HepG2 (cell line): ENCODE results near the gene ZER1. TPM values are rescaled to one million over a fixed set of nuclear protein-coding genes. Genes with fewer than 3 reads are reported as not detected.

Experiments used
- ATAC-seq: fragments of 200-7000 bp; cut with Tn5 transposase; 3 replicates; pipeline ENCODE4 v1.9.1; 2020; ENCODE audit warnings: mild to moderate bottlenecking, moderate library complexity
- BruUV-seq: library from RNA; stranded (reverse); fragments of 400-500 nt; replicated peaks from 2 replicates; lab custom pipeline; 2021; lab: Mats Ljungman, UMichigan
- CTCF ChIA-PET: fragments of 300-600 bp; formaldehyde crosslinking; extraction: SDS; loops from one replicate; lab custom pipeline; 2021; ENCODE audit warnings: low total read pairs, inconsistent platforms, low intra/inter-chr PET ratio; lab: Yijun Ruan, JAX
- POLR2A ChIA-PET: fragments of 350-600 bp; sonication (Branson Sonifier 250); formaldehyde crosslinking; loops from one replicate; lab custom pipeline; 2020; ENCODE audit warnings: antibody characterized with exemption, inconsistent platforms; lab: Yijun Ruan, JAX
- DNase-seq: peaks from one replicate; pipeline ENCODE4 v3.0.0-alpha.2; 2015; ENCODE audit warnings: low spot score
- FAIRE-seq: peaks from 3 replicates; lab custom pipeline; 2011; peaks lifted over from hg19 to GRCh38; lab: Jason Lieb, UNC
- H2AFZ ChIP-seq: one replicate; pipeline ENCODE4 v1.6.1; 2011; ENCODE audit warnings: low read length, inconsistent platforms
- H3K27ac ChIP-seq: fragments of 300-600 bp; 3 replicates; pipeline ENCODE4 v1.8.0; 2011; ENCODE audit warnings: mixed run types, mild to moderate bottlenecking, mixed read lengths, low read length, inconsistent platforms; ENCODE audit not compliant: insufficient read depth; ENCODE audit errors: extremely low read length
- H3K27me3 ChIP-seq, 2 experiments: fragments of 200-600 bp in 1 of 2; 2 replicates in 1 of 2; 3 replicates in 1 of 2; pipeline versions ENCODE4 v1.6.0 to v1.8.0; 2011; ENCODE audit warnings: low read length in 2 of 2, mild to moderate bottlenecking in 2 of 2, moderate library complexity in 2 of 2, inconsistent platforms in 1 of 2; ENCODE audit not compliant: insufficient read depth in 2 of 2, control insufficient read depth in 1 of 2
- H3K36me3 ChIP-seq, 2 experiments: fragments of 200-600 bp in 1 of 2; replicated peaks in 1 of 2; 2 replicates in 1 of 2; 3 replicates in 1 of 2; pipeline versions ENCODE4 v1.5.1 to v1.8.0; 2011; ENCODE audit warnings: low read length in 2 of 2, inconsistent platforms in 1 of 2; ENCODE audit not compliant: insufficient read depth in 2 of 2, control insufficient read depth in 1 of 2
- H3K4me1 ChIP-seq: 2 replicates; pipeline ENCODE4 v1.5.1; 2012; ENCODE audit warnings: low read length, inconsistent platforms; ENCODE audit not compliant: insufficient read depth
- H3K4me2 ChIP-seq: 2 replicates; pipeline ENCODE4 v1.6.0; 2011; ENCODE audit warnings: low read depth, low read length, inconsistent platforms
- H3K4me3 ChIP-seq, 3 experiments: fragments of 200-600 bp in 1 of 3; sonication (generic), shearing (Covaris generic) in 1 of 3; replicated peaks in 1 of 3; 2 replicates each; pipeline ENCODE4 v1.5.1; 2011 to 2016; ENCODE audit warnings: low read length in 3 of 3, inconsistent platforms in 2 of 3, low read depth in 2 of 3, mild to moderate bottlenecking in 2 of 3, control low read depth in 1 of 3, mixed read lengths in 1 of 3; ENCODE audit not compliant: insufficient read depth in 1 of 3
- H3K79me2 ChIP-seq: one replicate; pipeline ENCODE4 v1.6.1; 2011; ENCODE audit warnings: low read length, inconsistent platforms; ENCODE audit not compliant: insufficient read depth
- H3K9ac ChIP-seq: 2 replicates; pipeline ENCODE4 v1.6.0; 2011; ENCODE audit warnings: mild to moderate bottlenecking, low read depth, low read length, inconsistent platforms; ENCODE audit not compliant: insufficient read depth
- H3K9me3 ChIP-seq: 2 replicates; pipeline ENCODE4 v1.5.1; 2012; ENCODE audit warnings: mild to moderate bottlenecking, low read length
- H4K20me1 ChIP-seq: 2 replicates; pipeline ENCODE4 v1.6.0; 2011; ENCODE audit warnings: inconsistent platforms, mild to moderate bottlenecking, low read length, moderate library complexity; ENCODE audit not compliant: insufficient read depth
- AGO2 ChIP-seq: fragments of 200-400 bp; formaldehyde crosslinking; optimal IDR thresholded peaks from 2 replicates; pipeline ENCODE3; 2017; ENCODE audit warnings: mild to moderate bottlenecking, low read depth, low read length, moderate library complexity
- ATF4 ChIP-seq, 2 experiments: fragments of 450-650 bp in 1 of 2; sonication (generic) in 1 of 2; formaldehyde crosslinking; IDR thresholded peaks; 2 replicates each; pipeline versions ENCODE4 v1.5.0 to v1.8.0; 2020 to 2022; ENCODE audit warnings: mild to moderate bottlenecking in 1 of 2, missing genetic modification reagents in 1 of 2
- NCOR1 ChIP-seq: fragments of 200-600 bp; sonication (generic); IDR thresholded peaks from 2 replicates; pipeline ENCODE4 v1.7.0; 2017; ENCODE audit warnings: antibody characterized with exemption, low read length, borderline replicate concordance
- RBFOX2 ChIP-seq: fragments of 200-400 bp; formaldehyde crosslinking; IDR thresholded peaks from 2 replicates; pipeline ENCODE4 v1.6.1; 2017; ENCODE audit warnings: low read depth, mild to moderate bottlenecking, low read length
- ZMYM4 ChIP-seq: sonication (generic); formaldehyde crosslinking; IDR thresholded peaks from 2 replicates; pipeline ENCODE4 v1.8.1; 2023; ENCODE audit warnings: mild to moderate bottlenecking, missing genetic modification reagents
- WGBS: methylation state at CpG from one replicate; pipeline ENCODE4 v1.1.6; 2017; ENCODE audit warnings: low lambda C conversion rate; 5-methylcytosine and 5-hydroxymethylcytosine counted together
- in situ Hi-C: cut with HindIII; loops from 2 replicates; pipeline ENCODE4 v1.10.0; 2017; ENCODE audit warnings: low pct_unique_long_range_greater_than_20kb; ENCODE audit not compliant: extremely low pct_ligation_motif_present
- intact Hi-C: fragments of 100-400 bp; cut with micrococcal nuclease; formaldehyde crosslinking; loops from one replicate; pipeline ENCODE4 v1.10.0; 2022; ENCODE audit not compliant: unreplicated experiment
- polyA plus RNA-seq, 8 experiments: library from polyadenylated mRNA; depleted of rRNA in 3 of 8; stranded (reverse) in 7 of 8; unstranded in 1 of 8; fragments of >200 nt; fragmentation: Illumina TruSeq in 4 of 8; extraction: Trizol in 4 of 8; gene quantifications; 2 replicates each; pipeline versions ENCODE4 v1.2.1 to v1.2.3, GENCODE V29; 2011 to 2016; ENCODE audit warnings: low read depth in 4 of 8, missing spikeins in 1 of 8, mixed read lengths in 1 of 8; ENCODE audit not compliant: insufficient read depth in 1 of 8
- total RNA-seq, 5 experiments: library from RNA; depleted of rRNA; stranded (reverse); fragments of >200 nt; fragmentation: Illumina TruSeq; extraction: Trizol; gene quantifications; 2 replicates each; pipeline ENCODE4 v1.2.3, GENCODE V29; 2016; ENCODE audit warnings: low read depth in 1 of 5

ZER1 gene
- total and polyA plus RNA-seq, 2 of the 13 experiments (the other 11 are each of a cell fraction or from before 2014, with no cell fraction given) = 7.7 to 40.0 TPM

- H3K4me3 ChIP-seq = no peak overlapping the region
- 98% methylated on average over 18 of the region's 22 CpGs for WGBS
- peaks cover 7% of the 10 kb centered on the region for H3K79me2 ChIP-seq
- no peak overlapping the region for H3K9ac ChIP-seq
- TSS peak; percentile 30 for BruUV-seq
- intact Hi-C loops = no loop called here
- no peak overlapping the region for H3K4me2 ChIP-seq
- ChIA-PET CTCF (no interaction called here), POLR2A (no interaction called here)
- no peak for TF ChIP-seq ZMYM4 (CRISPR knock-in tag)
- peak; percentile 80 for TF ChIP-seq AGO2
- in situ Hi-C loops = no loop called here
- peaks cover 0 to 2% of the 10 kb centered on the region in 2 experiments; a peak in 3 of 5 replicates for H3K36me3 ChIP-seq
- H3K27ac ChIP-seq = no peak overlapping the region
- ATAC-seq = no peak
- no peak for FAIRE-seq
- no peak for DNase-seq
- H3K4me1 ChIP-seq = peaks cover 30% of the 10 kb centered on the region
- no peak overlapping the region for H2AFZ ChIP-seq
- no peaks in the 10 kb centered on the region for H3K9me3 ChIP-seq
- H3K27me3 ChIP-seq = no peaks in the 10 kb centered on the region
- no peaks in the 10 kb centered on the region for H4K20me1 ChIP-seq
These were observed 50.8 kb downstream of the ZER1 start for GRCh38 chr9:128720841-128721486.

GRCh38 chr9:128719919-128720605 lies 51.7 kb downstream of the ZER1 start:
- H4K20me1 ChIP-seq = no peaks in the 10 kb centered on the region
- peak; percentile 49; the same call in 1 of the 2 replicates for TF ChIP-seq RBFOX2
- TF ChIP-seq AGO2 = peak; percentile 48
- no peak for TF ChIP-seq ATF4 (CRISPR knock-in tag; IDR thresholded peaks at IDR 0.05)
- no peak for TF ChIP-seq NCOR1

More at GRCh38 chr9:128719919-128720605, 51.7 kb downstream of the ZER1 start:
- peaks cover 7% of the 10 kb centered on the region for H3K79me2 ChIP-seq
- H3K36me3 ChIP-seq = peaks cover 2 to 6% of the 10 kb centered on the region in 2 experiments; a peak in 3 of 5 replicates
- DNase-seq = no peak
- CTCF ChIA-PET = no interaction called here
- no peaks in the 10 kb centered on the region for H3K27me3 ChIP-seq
- intact Hi-C loops = no loop called here
- no peak for ATAC-seq
- peaks cover 28% of the 10 kb centered on the region for H3K4me1 ChIP-seq
- H2AFZ ChIP-seq = no peak overlapping the region
- H3K4me3 ChIP-seq = no peak overlapping the region
- no peak overlapping the region for H3K4me2 ChIP-seq
- in situ Hi-C loops = no loop called here
- BruUV-seq = no TSS peak
- POLR2A ChIA-PET = no interaction called here
- H3K27ac ChIP-seq = no peak overlapping the region
- H3K9ac ChIP-seq = no peak overlapping the region
- FAIRE-seq = no peak
- no peaks in the 10 kb centered on the region for H3K9me3 ChIP-seq
- 97% methylated on average over 19 of the region's 30 CpGs for whole genome bisulfite sequencing
